B cell (primary cell): ENCODE results near the gene CEP131.

Source experiments
- EZH2 ChIP-seq: IDR thresholded peaks from 2 replicates; pipeline ENCODE4 v1.6.1; 2012; ENCODE audit warnings: borderline replicate concordance, low read depth, mild to moderate bottlenecking, moderate library complexity, low read length; ENCODE audit not compliant: insufficient read depth, poor library complexity, severe bottlenecking
- TF ChIP-seq, protein P1 (sequence below): fragments of 200-600 bp; IDR thresholded peaks from one replicate; pipeline ENCODE4 v1.8.0; 2022; ENCODE audit warnings: antibody characterized with exemption, mild to moderate bottlenecking

GRCh38 chr17:81234940-81235821 is 12.4 kb upstream of the CEP131 start:
- TF ChIP-seq, protein P1, sequence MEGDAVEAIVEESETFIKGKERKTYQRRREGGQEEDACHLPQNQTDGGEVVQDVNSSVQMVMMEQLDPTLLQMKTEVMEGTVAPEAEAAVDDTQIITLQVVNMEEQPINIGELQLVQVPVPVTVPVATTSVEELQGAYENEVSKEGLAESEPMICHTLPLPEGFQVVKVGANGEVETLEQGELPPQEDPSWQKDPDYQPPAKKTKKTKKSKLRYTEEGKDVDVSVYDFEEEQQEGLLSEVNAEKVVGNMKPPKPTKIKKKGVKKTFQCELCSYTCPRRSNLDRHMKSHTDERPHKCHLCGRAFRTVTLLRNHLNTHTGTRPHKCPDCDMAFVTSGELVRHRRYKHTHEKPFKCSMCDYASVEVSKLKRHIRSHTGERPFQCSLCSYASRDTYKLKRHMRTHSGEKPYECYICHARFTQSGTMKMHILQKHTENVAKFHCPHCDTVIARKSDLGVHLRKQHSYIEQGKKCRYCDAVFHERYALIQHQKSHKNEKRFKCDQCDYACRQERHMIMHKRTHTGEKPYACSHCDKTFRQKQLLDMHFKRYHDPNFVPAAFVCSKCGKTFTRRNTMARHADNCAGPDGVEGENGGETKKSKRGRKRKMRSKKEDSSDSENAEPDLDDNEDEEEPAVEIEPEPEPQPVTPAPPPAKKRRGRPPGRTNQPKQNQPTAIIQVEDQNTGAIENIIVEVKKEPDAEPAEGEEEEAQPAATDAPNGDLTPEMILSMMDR, result no peak
- no peak for TF ChIP-seq EZH2
